NCI-H1694 (cell line): ENCODE measurements around the gene RBM34.
"Not testable (repeated sequence)": the region's sequence is repeated elsewhere in the genome, so short reads cannot be mapped to it uniquely, and the experiment has no call there.

Experiments used
- DNase-seq: peaks from one replicate; lab custom pipeline; 2025; lab: John Stamatoyannopoulos, UW

RBM34 gene

DNA sequence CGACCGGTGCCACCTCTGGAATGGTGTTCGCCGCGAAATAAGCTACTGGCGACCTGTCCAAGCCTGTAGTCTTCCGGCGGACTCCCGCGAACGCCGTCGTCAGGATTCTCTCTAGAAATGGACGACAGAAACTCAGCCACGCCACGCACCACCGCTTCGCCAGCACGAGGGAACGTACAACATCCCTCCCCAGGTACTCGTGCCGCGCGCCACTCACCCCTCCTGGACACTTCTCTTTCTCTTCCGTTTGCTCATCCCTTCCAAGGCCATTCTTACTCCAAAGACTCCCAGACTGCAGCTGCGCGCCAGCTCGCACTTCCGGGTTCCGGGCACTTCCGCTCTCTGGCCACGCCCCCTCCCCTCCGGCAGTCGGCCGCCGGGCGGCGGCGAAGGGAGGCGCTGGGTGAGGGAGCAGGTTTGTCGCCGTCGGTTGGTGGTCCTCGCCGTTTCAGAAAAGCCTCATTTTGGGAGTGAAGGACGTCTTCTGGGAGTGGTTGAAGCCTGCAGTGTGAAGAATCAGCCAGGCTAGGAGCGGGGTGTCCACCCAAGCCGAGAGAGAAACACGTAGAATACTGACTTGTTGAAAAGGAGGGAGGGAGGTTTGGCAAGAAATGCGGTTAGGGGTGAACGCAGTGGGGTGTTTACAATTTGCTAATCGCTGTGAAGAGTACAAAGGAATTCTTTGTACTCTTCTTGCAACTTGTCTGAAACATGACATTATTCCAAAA, at the start of gene RBM34:
Gene RBM34 (minus strand): TSS at position 294 of the 728 bp plus-strand sequence. CDS start 24 bp downstream, at position 270.
- DNase-seq = peak; percentile 68

DNA sequence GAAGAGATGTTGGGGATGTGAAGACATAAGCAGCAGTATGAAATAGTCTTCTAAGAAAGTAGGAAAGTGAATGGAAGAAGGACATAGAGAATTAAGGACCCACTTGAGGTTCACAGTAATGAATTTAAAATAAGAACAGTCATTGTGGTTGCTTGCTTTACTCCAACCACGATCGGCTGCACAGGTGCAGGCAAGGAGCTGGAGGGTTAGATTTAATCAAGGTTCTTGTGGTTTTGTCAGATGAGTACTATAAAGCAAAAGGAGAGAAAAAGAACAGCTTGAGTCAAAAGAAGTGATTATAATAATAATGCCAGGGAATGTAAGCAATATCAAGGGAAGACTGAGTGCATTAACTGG, 46.1 kb upstream of the RBM34 start:
- no peak for DNase-seq

DNA sequence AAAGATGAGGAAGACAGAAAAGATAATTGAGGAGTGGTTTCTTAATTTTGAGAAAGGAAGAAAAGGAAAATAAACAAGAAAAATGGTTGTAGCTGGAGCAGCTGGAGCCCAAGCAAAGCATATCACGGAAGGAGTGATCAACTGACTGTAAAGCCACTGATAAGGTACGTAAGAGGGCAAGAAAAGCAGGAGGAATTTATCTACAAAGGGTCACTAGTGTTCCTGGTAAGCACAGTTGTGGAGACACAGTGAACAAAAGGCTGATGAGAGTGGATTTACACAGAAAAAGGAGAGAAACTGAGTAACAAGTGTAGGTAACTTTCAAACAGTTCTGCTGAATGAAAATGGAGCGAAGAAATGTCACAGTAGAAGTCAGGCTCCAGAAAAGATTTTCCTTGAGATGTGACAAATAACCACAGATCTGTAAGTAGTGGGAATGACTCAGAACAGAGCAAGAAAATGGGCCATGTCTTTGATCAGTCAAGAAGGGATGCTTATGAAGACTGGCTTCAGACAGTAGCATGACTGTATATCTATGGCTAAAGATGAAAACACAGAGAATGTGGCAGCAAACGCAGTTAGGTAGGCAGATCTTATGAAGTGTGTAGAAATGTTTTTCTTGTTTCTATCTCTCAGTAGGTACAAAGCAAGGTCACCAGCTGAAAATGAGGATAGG, 45.6 kb upstream of the RBM34 start:
- DNase-seq = no peak

- DNase-seq = no peak
These were observed 44.6 kb upstream of the RBM34 start for GRCh38 chr1:235205687-235206086.

GRCh38 chr1:235203428-235203827, 42.4 kb upstream of the RBM34 start:
- no peak for DNase-seq

- not testable (repeated sequence) for DNase-seq
These were observed 41.4 kb upstream of the RBM34 start for GRCh38 chr1:235202447-235202846.

DNA sequence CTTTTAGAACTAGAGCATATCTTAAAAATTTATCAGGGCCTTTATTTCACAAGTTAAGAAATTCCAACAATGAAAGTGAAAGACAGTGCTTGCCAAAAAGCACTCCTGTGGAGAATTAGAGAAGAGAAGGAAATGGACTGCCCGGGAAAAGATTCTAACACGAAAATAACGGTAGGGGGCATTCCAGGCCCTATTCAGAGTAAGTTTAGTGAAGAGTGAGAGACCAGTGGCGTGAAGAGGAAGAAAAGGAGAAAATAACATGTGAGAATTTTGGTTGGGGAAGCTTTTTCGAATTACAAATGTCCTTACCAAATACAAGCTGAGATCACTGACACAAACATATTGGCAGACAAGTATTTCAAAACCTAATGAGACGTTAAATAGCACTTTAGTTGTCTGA, 38.4 kb upstream of the RBM34 start:
- DNase-seq = no peak

DNA sequence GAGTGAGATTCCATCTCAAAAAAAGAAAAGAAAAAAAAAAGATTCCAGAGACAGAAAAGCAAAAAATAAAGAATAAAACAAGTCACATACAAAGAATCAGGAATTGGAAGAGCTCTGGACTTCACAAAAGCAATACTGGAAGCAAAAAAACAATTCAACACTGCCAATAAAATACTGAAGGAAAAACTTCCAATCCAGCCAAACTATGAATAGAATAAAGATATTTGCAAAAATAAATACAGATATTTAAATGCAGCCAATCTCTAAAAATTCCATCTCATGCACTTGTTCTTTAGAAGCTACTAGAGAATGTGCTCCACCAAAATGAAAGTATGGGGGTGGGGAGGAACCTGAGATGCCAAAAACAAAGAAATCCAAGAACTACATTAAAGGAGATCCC, 29.4 kb upstream of the RBM34 start:
- DNase-seq = no peak

GRCh38 chr1:235187316-235187715, 26.3 kb upstream of the RBM34 start:
- DNase-seq = no peak

DNA sequence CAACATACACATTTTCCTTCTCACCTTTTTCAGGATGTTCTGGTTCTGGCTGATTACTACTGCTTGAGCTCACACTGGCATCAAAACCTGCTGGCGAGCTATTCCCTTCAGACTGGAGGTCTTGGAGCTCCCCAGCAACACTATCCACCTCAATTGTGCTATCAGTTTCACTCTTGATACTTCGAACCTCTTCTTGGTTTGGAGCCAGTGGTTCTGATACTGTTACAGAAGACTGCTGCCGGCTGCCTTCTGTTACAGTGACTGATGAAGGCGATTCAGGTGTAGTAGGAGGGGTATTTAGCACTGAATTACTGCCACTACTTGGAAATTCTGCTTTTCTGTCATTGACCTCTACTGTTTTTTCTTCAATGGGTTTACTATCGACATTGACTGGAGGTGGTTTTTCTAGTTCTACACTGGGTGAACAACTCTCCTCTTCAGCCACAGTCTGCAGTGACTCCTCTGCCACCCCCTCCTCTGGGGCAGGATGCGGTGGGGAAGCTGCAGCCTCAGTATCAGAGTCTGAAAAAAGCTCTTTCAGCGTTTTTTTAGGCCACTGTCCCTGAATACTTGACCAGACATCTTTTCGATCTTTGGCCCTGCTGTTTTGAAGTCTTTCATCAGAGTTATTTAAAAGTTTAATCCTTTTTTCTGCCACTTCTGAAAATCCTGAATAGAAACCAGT, 20.7 kb upstream of the RBM34 start:
- no peak for DNase-seq

DNA sequence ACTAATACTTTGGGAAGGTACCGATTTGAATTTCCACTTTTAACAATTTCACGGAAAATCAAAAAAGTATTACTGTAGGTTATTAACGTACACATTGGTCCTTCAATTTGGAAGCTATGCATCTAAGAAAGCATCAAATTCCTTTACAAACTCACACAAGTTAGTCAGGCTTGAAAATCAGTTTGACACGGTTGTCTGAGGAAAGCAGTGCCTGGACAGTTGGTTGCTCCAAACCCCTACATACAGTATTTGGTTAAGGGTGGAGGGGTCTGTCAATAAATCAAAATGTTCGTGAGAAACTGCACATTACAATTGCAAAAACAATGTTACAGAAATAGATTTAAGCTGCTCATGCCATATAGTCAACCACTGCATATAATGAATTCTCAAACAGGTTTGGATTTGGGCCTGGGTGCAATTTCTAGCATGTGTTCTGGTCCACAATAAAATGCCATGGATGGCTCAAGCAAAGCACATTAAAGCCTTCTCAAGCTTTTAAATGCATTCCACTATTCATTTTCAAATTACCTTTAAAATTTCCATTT, 19.9 kb upstream of the RBM34 start:
- DNase-seq = no peak

DNA sequence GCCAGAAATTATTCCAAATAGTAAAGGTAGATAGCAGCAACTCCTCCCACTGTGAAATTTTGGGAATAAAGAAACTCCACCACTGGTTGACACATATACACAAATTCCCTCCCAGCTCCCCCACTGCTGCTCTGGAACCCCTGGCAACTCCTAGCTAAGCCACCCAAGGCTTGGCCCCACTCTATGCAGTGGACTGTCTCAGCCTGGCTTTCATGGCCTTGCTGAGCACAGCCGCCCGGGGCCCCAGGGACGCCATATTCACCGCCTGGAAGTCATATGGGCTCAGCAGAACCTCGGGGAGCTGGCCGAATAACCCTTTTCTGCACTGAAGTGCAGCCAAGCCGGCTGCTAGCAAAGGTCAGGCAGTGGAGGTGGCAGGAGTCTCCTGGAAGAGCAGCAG, 15.4 kb upstream of the RBM34 start:
- no peak for DNase-seq

- no peak for DNase-seq
These were observed 8.9 kb upstream of the RBM34 start for GRCh38 chr1:235169986-235170385.

DNA sequence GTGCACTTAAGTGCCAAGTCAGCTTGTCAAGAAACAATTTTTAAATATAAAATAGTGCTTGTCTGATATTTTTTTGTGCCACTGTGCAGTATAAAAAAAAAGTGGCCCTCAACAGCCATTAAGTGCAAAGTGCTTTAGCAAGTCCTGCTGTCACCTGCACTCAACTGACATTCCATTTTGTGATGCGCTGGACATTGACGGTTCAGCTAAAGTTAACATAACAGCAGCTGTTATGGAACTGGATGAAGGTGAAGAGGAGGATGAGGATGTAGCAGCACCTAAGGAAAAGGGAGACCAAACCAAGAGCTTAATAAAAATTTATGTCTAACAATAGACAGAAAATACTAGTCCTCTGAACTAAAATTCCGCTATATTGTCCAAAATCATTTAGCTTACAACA, 7.3 kb upstream of the RBM34 start:
- no peak for DNase-seq

- no peak for DNase-seq
These were observed 756 bp upstream of the RBM34 start for GRCh38 chr1:235161685-235162327.

DNA sequence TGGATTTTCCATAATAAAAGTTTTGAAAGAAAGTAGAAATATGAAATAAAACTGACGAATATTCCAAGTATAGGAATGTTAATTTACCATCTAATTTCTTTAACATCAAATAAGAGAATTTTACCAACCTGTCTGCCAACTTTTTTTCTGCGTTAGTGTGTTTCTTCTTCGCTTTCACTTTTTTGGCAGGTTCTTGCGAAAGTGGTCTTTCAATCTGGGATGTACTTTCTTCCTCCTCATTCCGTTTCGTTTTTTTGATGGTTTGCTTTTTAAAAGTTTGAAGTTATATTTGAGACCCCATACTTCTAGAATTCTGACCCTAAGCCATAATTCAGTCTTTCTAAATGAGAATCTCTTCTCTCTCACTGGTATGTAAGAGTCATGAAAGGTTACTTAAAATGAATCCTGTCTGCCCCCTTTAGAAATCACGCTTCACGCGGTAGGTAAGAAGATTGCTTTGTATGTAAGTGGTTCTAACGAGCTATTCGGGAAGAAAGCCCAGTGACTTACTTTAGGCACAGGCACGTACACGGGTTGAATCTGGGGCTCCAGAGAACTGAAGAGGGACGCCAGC, 580 bp downstream of the RBM34 start:
- DNase-seq = no peak

GRCh38 chr1:235159930-235160329, 1.1 kb downstream of the RBM34 start:
- DNase-seq = not testable (repeated sequence)

DNA sequence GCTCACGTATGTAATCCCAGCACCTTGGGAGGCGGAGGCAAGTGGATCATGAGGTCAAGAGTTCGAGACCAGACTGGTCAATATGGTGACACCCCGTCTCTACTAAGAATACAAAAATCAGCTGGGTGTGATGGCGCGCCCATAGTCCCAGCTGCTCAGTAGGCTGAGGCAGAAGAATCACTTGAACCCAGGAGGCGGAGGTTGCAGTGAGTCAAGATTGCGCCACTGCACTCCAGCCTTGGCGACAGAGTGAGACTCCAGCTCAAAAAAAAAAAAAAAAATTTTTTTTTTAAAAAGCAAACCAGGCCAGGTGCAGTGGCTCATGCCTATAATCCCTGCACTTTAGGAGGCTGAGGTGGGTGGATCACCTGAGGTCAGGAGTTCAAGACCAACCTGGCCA, 1.8 kb downstream of the RBM34 start:
- DNase-seq = not testable (repeated sequence)

DNA sequence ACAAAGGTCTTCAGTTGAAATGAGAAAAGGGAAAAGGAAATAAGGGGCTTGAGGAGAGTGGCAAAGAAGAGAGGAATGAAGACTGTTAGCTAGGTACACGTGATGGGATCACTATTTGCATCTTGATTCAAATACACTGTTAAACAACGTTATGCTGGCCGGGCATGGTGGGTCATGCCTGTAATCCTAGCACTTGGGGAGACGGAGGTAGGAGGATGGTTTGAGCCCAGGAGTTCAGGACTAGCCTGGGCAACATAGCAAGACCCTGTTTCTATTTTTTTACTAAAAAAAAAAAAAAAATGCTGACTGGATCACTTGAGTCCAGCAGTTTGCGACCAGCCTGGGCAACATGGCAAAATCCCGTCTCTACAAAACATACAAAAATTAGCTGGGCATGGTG, 2.4 kb downstream of the RBM34 start:
- DNase-seq = no peak

DNA sequence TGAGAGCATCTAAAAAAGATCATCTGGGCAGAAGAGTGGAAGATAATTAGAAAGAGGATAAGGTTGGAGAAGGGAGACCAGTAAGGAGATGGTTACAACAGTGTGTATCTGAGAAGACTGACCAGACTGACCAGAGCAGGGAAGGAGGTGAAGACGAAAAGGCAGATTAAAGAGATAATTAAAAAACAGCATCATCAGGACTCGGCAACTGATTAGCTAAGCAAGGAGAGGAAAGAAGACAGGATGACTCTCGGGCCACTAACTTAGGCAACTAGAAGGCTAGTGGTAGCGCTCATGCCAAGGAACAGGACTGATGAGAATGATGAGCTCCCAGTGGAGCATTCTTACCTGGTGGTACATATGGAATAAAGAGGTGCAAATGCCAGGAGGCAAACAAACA, 3.9 kb downstream of the RBM34 start:
- no peak for DNase-seq

DNA sequence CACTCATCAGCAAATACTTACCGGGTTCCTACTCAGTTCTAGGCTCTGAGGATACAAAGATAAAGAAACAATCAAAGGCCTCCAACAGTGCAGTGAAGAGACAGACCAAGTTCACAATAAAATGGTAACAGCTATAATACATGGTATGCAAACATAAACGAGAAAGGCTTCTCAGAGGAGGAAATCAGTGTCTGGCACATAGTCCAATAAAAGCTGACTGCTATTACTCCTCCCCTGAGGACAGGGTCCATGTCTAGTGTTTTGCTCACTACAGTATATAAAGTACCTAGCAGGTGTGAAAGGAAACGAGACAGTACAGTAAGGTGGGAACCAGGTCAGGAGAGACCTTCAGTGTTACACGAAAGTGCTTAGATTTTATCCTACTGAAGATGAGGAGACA, 4.3 kb downstream of the RBM34 start:
- no peak for DNase-seq

- DNase-seq = no peak
These were observed 4.8 kb downstream of the RBM34 start for GRCh38 chr1:235156265-235156664.
